DOHH2 (cell line): ENCODE results near the gene PPM1H.

Experiments
- H3F3A ChIP-seq: fragments of 200-600 bp; sonication (generic), shearing (Covaris generic); 2 replicates; pipeline ENCODE4 v1.6.0; 2016; ENCODE audit warnings: antibody characterized with exemption, mild to moderate bottlenecking; ENCODE audit not compliant: control insufficient read depth, insufficient read depth
- H3K27ac ChIP-seq: fragments of 200-600 bp; sonication (generic); 2 replicates; pipeline ENCODE4 v1.5.1; 2014; ENCODE audit warnings: low read depth, mild to moderate bottlenecking, low read length, moderate library complexity
- H3K27me3 ChIP-seq: fragments of 200-600 bp; sonication (generic); 2 replicates; pipeline ENCODE4 v1.6.1; 2014; ENCODE audit warnings: mild to moderate bottlenecking, low read length, mixed read lengths; ENCODE audit not compliant: control insufficient read depth
- H3K36me3 ChIP-seq: fragments of 200-600 bp; sonication (generic); 2 replicates; pipeline ENCODE4 v1.6.1; 2014; ENCODE audit warnings: mild to moderate bottlenecking, low read length, moderate library complexity, mixed read lengths; ENCODE audit not compliant: control insufficient read depth
- H3K4me1 ChIP-seq: fragments of 200-600 bp; sonication (generic); 2 replicates; pipeline ENCODE4 v1.6.1; 2014; ENCODE audit warnings: mild to moderate bottlenecking, low read length, mixed read lengths; ENCODE audit not compliant: control insufficient read depth
- H3K4me2 ChIP-seq: fragments of 200-600 bp; sonication (generic); 2 replicates; pipeline ENCODE4 v1.6.0; 2014; ENCODE audit warnings: mild to moderate bottlenecking, low read length, moderate library complexity
- H3K4me3 ChIP-seq: fragments of 200-600 bp; sonication (generic); 2 replicates; pipeline ENCODE4 v1.5.1; 2014; ENCODE audit warnings: mild to moderate bottlenecking, low read length, mixed read lengths
- H3K79me2 ChIP-seq: fragments of 200-600 bp; sonication (generic); 2 replicates; pipeline ENCODE4 v1.6.1; 2014; ENCODE audit warnings: mild to moderate bottlenecking, low read length, mixed read lengths; ENCODE audit not compliant: control insufficient read depth
- H3K9me2 ChIP-seq: fragments of 200-600 bp; sonication (generic); replicated peaks from 2 replicates; pipeline ENCODE4 v1.6.1; 2014; ENCODE audit warnings: mild to moderate bottlenecking, low read length, mixed read lengths; ENCODE audit not compliant: control insufficient read depth
- H3K9me3 ChIP-seq: fragments of 200-600 bp; sonication (generic); 2 replicates; pipeline ENCODE4 v1.6.1; 2014; ENCODE audit warnings: antibody characterized with exemption, low read length, mixed read lengths; ENCODE audit not compliant: control insufficient read depth, insufficient read depth
- H4K20me1 ChIP-seq: fragments of 200-600 bp; sonication (generic); 2 replicates; pipeline ENCODE4 v1.6.0; 2014; ENCODE audit warnings: low read depth, mild to moderate bottlenecking, antibody characterized with exemption, low read length, moderate library complexity; ENCODE audit not compliant: control insufficient read depth, insufficient read depth
- CTCF ChIP-seq: fragments of 200-600 bp; sonication (generic); IDR thresholded peaks from one replicate; pipeline ENCODE4 v1.5.1; 2014; ENCODE audit warnings: antibody characterized with exemption, mild to moderate bottlenecking, low read depth, low read length; ENCODE audit not compliant: poor library complexity, severe bottlenecking
- EZH2phosphoT487 ChIP-seq: fragments of 200-600 bp; sonication (generic); IDR thresholded peaks from 2 replicates; pipeline ENCODE4 v1.6.1; 2017; ENCODE audit warnings: borderline replicate concordance, mild to moderate bottlenecking, antibody characterized with exemption, low read length, moderate library complexity, mixed read lengths

PPM1H gene

GRCh38 chr12:62934799-62935674, at the start of gene PPM1H:
TSS of gene PPM1H (minus strand) at chr12:62935150. CDS start at chr12:62934736, 414 bp downstream.
- H3K36me3 ChIP-seq = no peaks in the 10 kb centered on the region
- H4K20me1 ChIP-seq = no peaks in the 10 kb centered on the region
- no peak within 1 kb of the TSS for H3K27ac ChIP-seq
- H3K9me2 ChIP-seq = no peaks in the 10 kb centered on the region
- TF ChIP-seq CTCF (peak; percentile 53), EZH2phosphoT487 (peak; percentile 43; the same call in 1 of the 2 replicates)
- H3K27me3 ChIP-seq = peaks cover 37% of the 10 kb centered on the region
- H3K79me2 ChIP-seq = no peaks in the 10 kb centered on the region
- peaks cover 3% of the 10 kb centered on the region; the same call in 1 of the 2 replicates for H3F3A ChIP-seq
- H3K9me3 ChIP-seq = no peaks in the 10 kb centered on the region; the same call in 1 of the 2 replicates
- peak within 1 kb of the TSS; percentile 80 for H3K4me2 ChIP-seq
- H3K4me3 ChIP-seq = peak within 1 kb of the TSS; percentile 68
- peaks cover 12% of the 10 kb centered on the region for H3K4me1 ChIP-seq

GRCh38 chr12:62983594-62983993, 48.6 kb upstream of the PPM1H start:
- H3K27me3 ChIP-seq = no peaks in the 10 kb centered on the region
- no peak overlapping the region for H3K4me2 ChIP-seq
- TF ChIP-seq CTCF (no peak), EZH2phosphoT487 (no peak)
- H3K9me3 ChIP-seq = no peaks in the 10 kb centered on the region
- no peaks in the 10 kb centered on the region for H3F3A ChIP-seq
- no peaks in the 10 kb centered on the region for H3K9me2 ChIP-seq
- no peaks in the 10 kb centered on the region for H4K20me1 ChIP-seq
- no peaks in the 10 kb centered on the region for H3K4me1 ChIP-seq
- no peaks in the 10 kb centered on the region for H3K79me2 ChIP-seq
- no peak overlapping the region for H3K4me3 ChIP-seq
- no peaks in the 10 kb centered on the region for H3K36me3 ChIP-seq
- H3K27ac ChIP-seq = no peak overlapping the region

- H3K79me2 ChIP-seq = no peaks in the 10 kb centered on the region
- H3K36me3 ChIP-seq = no peaks in the 10 kb centered on the region
- H3F3A ChIP-seq = no peaks in the 10 kb centered on the region
- no peaks in the 10 kb centered on the region for H3K4me1 ChIP-seq
- H3K9me2 ChIP-seq = no peaks in the 10 kb centered on the region
- H4K20me1 ChIP-seq = no peaks in the 10 kb centered on the region
- no peak overlapping the region for H3K4me2 ChIP-seq
- no peak overlapping the region for H3K4me3 ChIP-seq
- H3K9me3 ChIP-seq = no peaks in the 10 kb centered on the region
- no peaks in the 10 kb centered on the region for H3K27me3 ChIP-seq
- no peak overlapping the region for H3K27ac ChIP-seq
- no peak for TF ChIP-seq EZH2phosphoT487
These were observed 43.8 kb upstream of the PPM1H start for GRCh38 chr12:62978768-62979167.

GRCh38 chr12:62977883-62978282, 42.9 kb upstream of the PPM1H start:
- H3K4me2 ChIP-seq = no peak overlapping the region
- no peaks in the 10 kb centered on the region for H3K9me3 ChIP-seq
- no peaks in the 10 kb centered on the region for H3K9me2 ChIP-seq
- H3F3A ChIP-seq = no peaks in the 10 kb centered on the region
- H3K36me3 ChIP-seq = no peaks in the 10 kb centered on the region
- H4K20me1 ChIP-seq = no peaks in the 10 kb centered on the region
- TF ChIP-seq CTCF (no peak), EZH2phosphoT487 (no peak)
- no peak overlapping the region for H3K4me3 ChIP-seq
- no peak overlapping the region for H3K27ac ChIP-seq
- no peaks in the 10 kb centered on the region for H3K4me1 ChIP-seq
- H3K79me2 ChIP-seq = no peaks in the 10 kb centered on the region
- H3K27me3 ChIP-seq = no peaks in the 10 kb centered on the region
